NCI-H1092 (cell line): ENCODE results near the gene KCNJ6.

Experiments
- DNase-seq: peaks from one replicate; lab custom pipeline; 2025; lab: John Stamatoyannopoulos, UW

The KCNJ6 gene

DNA sequence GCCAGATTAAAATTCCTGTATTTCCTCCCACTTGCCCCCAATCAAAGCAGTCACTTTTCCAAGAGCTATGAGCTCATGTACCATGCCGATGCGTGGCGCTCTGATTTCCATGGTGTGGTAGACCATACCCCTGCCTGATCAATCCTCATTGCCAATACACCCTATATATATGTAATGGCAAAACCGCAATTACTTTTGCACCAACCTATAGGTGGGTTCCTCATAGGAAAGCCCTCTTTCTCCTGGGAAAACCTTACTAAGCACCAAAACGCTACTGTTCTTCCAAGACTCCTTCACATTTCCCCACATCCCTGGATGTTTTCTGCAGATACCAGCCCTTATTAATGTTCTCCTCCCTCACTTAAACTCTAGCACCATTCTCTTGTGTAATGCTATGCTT lies 11.0 kb downstream of the KCNJ6 start:
- no peak for DNase-seq

DNA sequence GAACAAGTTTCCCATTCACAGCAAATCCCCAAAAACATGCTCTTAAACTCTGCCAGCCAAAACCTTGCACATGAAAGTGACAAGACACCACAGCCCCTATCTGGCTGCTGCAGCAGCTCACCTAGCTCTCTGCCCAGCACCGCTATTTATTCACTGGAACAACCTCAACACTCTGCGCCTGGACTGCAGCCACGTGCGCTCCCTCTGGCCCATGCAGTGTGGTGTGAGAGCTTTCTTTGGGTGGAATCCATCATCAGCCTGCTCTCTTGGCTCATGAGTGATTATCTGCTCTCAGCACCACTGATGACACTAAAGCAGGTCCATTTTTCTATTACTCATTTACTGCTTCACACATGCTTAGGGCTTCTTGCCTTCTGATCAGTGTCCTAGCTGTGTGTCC lies 11.4 kb downstream of the KCNJ6 start:
- DNase-seq = peak; percentile 43

- no peak for DNase-seq
Observed at GRCh38 chr21:37903396-37903795, 12.9 kb downstream of the KCNJ6 start.

GRCh38 chr21:37899146-37899545 lies 17.1 kb downstream of the KCNJ6 start:
- DNase-seq = no peak

DNA sequence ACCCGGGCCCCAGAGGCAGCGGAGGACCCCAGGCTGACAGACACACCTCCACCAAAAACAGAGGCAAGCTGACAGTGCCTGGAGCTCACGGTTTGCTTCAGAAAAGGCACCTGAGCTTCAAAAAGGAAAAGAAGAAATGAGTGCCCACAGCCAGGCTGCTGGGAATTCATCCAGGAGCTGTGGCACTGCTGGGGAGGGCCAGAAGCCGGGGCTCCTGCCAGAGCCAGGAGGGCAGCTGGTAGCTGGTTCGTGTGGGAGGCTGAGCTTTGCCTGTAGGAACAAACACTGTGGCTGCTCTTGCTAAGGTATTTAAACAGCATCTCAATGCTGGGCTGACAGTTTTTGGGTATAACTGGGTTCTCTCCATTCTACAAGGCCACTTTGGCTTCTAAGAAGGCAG lies 19.5 kb downstream of the KCNJ6 start:
- no peak for DNase-seq

DNA sequence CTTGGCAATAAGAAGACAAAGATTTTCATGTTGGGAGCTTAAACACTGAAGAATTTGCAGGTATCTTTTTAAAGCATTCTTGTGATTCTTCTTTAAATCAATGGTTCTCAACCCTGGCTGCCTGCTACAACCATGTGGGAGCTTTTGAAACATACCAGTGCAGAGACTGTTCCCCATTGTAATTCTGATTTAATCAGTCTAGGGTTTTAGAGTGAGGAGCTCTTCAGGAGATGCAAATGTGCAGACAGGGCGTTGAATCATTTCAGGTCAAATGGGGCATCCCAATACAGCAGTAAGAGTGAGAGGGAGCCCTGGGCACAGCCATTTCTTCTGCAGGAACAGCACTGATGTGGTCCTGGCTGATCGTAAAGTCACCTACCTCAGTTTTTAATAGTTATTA lies 24.3 kb downstream of the KCNJ6 start:
- DNase-seq = no peak

DNA sequence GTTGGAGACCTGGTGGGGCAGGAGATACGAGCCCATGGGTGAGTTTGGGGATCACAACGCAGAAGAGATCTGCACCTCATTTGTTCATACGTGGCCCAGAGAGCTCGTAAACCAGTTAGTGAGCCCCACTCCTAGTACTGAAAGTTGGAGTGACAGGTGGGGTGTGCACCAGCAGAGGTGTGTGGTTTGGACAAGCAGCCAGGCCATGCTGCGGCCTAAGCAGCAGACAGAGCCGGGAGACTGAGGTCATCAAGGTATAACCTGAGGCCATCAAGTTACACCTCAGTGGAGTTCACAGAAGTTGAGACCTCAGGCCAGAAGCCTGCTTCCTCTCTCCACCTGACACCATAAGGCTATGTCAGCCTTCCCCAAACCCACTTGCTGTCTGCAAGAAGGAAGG lies 27.6 kb downstream of the KCNJ6 start:
- no peak for DNase-seq

GRCh38 chr21:37886726-37887299 lies 29.4 kb downstream of the KCNJ6 start:
- no peak for DNase-seq

DNA sequence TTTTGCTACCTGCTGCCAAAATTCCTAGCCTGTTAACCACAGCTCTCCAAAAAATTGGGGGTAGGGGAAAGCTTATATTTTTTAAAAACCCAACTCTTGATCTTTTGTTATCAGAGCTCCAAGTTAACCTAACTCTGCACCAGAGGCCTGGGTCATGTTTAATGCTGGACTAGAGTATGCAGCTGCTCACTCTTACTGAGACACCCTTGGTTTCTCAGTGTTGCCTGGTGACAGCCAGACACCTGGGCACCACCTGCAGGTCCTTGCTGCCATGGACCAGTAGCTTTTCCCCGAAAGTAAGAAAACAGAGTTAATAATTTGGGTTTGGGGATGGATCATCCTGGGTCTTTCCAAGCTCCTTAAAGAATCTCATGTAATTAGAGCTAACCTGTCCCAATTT lies 30.1 kb downstream of the KCNJ6 start:
- DNase-seq = no peak

DNA sequence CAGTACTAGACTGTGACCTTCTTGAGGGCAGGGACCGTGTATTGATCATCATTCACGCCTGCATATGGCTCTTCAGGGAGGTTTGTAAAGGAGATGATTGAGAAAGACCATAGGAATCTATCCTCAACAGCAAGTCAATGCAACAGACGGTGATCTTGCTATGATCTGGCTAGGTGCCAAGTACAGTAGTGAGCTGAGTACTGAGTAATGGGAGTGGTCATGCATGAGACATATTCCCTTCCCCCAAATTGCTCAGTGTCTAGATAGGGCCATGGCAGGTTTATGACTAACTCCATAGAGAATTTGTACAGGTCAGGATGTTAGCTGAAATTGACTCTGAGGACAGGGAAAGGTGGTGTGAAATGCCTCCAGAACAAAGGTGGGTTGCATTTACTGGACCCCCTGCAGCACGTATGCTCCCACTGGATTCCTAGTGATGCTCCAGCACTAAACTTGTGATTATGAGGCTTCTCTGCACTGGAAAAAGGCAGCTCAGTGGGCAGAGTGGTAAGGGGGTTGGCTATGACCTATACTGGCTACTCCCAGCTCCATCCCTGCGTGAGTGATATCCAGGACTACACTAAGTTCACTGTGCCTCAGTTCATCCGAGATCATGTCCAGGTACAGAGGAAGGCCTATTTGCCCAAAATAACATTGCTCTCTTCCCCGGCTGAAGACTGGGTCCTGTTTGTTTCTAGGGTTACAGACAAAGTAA lies 37.2 kb downstream of the KCNJ6 start:
- no peak for DNase-seq

DNA sequence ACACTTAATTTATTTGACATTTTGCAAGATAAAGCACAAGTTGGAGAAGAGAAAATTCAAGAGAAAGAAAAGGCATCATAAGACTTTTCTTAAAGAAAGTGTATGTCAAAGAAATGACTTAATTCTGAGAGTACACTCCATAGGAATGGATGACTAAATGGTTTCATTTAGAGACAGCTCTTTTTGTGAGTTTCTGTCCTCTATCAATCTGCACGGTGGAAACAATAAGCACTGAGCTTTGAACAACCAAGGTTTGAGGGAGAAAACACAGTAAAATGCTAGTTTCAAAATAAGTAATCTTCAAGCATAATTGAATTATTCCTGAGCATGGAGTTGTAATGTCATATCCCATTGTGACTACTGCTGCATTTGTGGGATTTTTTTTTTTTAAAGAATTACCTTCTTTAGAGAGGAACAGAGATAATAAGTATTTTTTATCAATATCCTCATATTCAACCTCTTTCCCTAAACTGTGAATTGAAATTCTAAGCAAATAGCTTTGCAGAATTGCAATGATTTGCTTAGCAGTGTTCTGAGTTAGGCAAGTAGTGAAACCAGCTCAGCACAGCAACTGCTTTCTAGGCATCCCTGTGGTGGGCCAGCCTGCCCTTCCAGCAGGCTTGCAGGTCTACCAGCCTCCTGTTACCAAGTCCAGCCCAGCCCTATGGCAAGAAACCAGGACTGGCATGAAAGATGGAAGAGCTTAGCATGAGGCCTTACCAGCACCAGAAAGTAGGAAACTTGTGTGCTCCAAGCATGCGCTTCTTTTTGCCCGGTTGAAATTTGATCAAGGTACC lies 38.2 kb downstream of the KCNJ6 start:
- DNase-seq = no peak

- DNase-seq = no peak
Observed at GRCh38 chr21:37877171-37877570, 39.1 kb downstream of the KCNJ6 start.

DNA sequence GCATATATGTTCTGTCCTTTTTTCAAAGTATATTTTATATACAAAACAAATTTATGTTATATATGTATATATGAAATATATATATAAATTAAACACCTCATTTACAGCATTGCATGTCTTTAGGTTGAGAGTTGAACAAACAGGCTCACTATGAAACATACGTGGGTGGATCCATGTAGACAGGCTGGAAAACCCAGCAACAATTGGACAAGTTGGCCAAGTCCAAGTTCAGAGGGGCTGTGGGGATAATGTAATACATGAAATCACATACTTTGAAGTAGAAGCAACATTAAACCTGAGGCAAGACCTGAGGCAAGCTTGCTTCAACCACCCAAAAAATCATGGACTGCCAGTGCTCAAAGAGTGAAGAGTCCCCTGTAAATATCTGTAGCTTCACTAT lies 39.7 kb downstream of the KCNJ6 start:
- DNase-seq = no peak

DNA sequence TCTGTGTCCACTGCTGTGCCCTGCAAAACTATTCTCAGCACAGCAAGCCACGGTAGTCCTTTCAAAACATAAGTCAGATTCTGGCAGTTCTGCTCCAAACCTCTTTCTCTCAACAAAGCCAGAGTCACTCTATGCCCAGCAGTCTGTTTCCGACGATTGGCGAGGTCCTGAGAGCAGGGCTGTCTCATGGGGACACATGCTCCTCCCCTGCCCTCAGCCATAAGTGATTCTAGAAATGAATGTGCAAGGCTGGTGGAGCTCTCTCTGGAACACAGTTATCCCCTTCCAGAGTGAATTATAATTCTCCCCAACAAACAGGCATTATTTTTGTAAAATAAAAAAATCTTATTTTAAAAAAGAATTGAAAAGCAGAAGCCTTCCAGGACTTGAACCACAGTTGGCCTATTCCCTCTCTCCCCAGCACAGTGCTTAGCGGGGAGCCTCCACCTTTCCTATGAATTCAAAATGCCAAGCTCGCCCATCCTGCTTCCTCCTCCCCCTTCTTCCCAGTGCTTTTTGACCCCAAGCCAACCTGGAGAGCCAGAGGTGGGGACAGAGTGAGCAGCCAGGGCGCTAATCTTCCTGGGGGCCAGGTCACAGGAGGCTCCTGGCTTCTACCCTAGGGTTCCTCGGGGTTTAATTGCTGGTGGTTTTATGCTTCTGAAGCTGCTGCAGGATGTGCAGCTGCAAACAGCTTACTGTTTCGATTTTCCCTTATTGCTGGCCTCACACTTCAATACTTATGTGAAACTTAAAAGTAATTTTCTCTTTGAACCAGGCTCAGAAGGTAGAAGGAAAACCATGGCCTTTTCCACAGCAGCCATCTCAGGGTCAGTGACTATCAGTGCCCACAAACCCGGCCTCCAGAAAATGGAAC lies 41.1 kb downstream of the KCNJ6 start:
- DNase-seq = no peak

DNA sequence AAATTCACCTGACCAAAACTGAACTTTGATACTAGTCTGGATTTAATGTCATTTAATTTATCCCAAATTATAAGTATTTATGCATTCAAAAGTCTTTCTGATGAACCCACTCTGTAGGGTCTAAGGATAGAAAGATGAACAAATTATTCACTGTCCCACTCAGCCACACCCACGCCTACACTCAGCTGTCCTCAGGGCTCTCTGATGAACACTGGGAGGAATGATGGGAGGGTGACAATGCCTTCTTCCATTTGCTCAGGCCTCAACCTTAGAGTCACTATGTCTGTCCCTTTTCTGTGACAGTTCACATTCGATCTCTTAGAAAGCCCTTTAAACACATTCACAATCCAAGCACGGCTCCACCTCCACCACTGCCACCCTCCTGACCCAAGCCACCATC lies 41.8 kb downstream of the KCNJ6 start:
- DNase-seq = no peak

GRCh38 chr21:37873655-37874054 lies 42.6 kb downstream of the KCNJ6 start:
- no peak for DNase-seq

- DNase-seq = no peak
Observed at GRCh38 chr21:37871121-37871862, 45.0 kb downstream of the KCNJ6 start.

DNA sequence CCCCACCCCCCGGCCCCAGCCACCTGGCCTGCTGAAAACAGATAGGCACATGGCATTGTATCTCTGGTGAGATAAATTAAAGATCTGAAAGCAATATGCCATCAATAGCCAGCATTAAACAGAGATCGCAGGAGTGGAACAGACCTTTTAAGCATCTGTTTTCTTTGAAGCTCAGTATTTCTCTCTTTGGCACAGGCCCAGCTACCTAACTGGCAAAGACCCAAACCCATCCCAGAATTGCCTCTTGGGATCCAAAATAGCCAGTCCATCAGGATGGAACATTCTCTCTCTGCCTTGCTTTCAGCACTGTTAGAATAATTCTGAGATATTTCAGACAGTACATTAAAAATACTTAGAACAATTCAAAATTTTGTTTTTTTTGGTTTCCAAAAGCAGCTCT lies 46.0 kb downstream of the KCNJ6 start:
- peak; percentile 21 for DNase-seq

- no peak for DNase-seq
Observed at GRCh38 chr21:37869661-37870060, 46.6 kb downstream of the KCNJ6 start.

- DNase-seq = no peak
Observed at GRCh38 chr21:37868446-37869295, 47.6 kb downstream of the KCNJ6 start.

DNA sequence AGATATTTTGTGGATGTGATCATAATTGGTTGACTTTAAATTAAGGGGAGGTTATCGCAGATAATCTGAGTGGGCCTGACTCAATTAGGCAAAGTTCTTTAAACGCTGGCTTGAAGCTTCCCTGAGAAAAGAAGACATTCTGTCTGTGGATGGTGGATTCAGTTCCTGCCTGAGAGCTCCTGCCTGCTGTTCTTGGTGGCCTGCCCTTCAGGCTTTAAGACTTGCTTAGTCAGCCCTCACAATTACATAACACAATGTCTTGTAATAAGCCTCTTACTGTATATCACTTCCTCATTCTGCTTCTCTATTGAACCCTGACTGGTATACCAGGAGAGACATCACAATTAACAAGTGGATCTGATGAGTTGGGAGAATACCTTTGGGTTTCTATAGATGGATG lies 50.2 kb downstream of the KCNJ6 start:
- DNase-seq = no peak
